ENCODE data around the gene CABP1. TPM values are rescaled to one million over a fixed set of nuclear protein-coding genes. Genes with fewer than 3 reads are reported as not detected.
"Not testable (repeated sequence)": the region's sequence is repeated elsewhere in the genome, so short reads cannot be mapped to it uniquely, and the experiment has no call there.

CABP1 gene
- polyA plus RNA-seq (2013, experiment 1 of 2) = 0.66 TPM
- 0.35 TPM for polyA plus RNA-seq (2013, experiment 2 of 2)

DNA sequence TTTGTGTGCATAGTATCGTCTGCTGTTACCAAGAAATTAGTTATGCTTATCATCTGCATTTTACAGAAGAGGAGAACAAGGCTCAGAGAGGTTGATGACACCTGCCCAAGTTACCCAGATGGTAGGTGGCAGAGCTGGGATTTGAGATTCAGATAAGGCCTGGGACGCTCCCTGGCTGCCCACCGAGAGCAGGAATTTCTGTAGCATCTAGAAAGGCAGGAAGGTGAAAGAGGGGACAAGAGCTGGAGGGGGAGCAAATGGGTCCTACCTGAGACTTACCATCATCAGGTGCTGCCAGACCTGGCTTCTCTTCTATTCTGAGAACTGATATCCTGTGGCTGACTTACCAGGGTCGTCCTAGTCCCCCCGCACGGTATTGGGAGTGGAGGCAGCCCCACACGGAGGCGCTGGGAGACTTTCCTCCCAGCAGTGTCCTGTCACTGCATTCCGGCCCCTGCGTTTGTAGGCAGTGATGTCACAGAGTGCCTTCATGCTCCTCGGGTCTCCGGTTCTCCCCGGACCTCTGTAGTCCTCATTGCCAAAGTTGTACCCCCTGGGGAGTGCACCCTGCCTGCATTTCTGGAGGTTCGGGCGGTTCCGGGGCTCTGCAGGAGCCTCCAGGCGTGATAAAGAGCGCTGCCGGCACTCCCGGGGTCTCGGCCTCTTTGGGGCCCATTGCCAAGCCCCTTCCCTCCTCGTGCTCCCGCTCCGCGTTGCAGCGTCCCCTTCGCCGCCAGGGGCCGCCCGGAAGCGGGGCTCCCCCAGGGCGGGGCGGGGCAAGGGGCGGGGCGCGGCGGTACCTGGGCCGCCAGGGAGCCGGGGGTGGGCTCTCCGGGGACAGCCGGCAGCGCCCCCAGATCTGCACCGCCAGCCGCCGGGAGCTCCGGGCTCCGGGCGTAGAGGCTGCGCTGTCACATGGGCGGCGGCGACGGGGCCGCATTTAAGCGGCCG is at the start of gene CABP1:
Gene CABP1 (plus strand): TSS at position 856 of the 951 bp plus-strand sequence. CDS start 60 bp downstream, at position 916.
- Histone ChIP-seq H3K36me3 (ENCODE audit: control insufficient read depth, insufficient read depth, low read length) (no peaks in the 10 kb centered on the region), H3K4me3 (ENCODE audit: extremely low read depth, insufficient read depth, low read length, poor library complexity, severe bottlenecking) (peak within 1 kb of the TSS; percentile 25), H3K9me3 (ENCODE audit: control insufficient read depth, low read length) (no peaks in the 10 kb centered on the region), H3K4me1 (ENCODE audit: control insufficient read depth, insufficient read depth, low read length, poor library complexity, severe bottlenecking) (no peaks in the 10 kb centered on the region), H3K27ac (ENCODE audit: low read depth, low read length, severe bottlenecking) (no peak within 1 kb of the TSS)
- WGBS, 2 experiments (ENCODE audit: insufficient coverage in 2 of 2) = 7 to 8% methylated on average over 31 to 40 of the region's 56 CpGs

DNA sequence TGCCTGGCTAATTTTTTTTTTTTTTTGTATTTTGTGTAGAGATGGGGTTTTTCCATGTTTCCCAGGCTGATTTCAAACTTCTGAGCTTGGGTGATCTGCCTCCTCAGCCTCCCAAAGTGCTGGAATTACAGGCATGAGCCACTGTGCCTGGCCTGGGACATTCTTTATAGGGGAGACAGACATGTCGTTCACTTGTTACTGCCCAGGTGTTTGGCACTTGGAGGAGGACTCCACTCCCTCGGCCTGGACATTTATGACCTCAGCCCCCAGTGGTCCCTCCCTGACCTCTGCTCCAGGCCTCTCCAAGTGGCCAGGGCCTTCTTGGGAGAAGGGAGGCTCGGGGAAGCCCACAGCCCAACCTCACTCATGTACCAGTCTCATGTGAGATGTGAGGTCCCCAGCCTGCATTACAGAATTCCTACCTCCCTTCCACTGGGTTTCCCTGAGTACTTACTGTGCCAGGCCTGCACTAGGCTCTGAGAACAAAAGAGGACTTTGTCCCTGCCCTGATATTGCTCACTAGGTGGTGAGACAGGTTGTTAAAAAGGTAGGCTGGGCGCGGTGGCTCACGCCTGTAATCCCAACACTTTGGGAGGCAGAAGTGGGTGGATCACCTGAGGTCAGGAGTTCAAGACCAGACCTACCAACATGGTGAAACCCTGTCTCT is 49.6 kb upstream of the CABP1 start:
- Histone ChIP-seq H3K36me3 (ENCODE audit: control insufficient read depth, insufficient read depth, low read length) (no peaks in the 10 kb centered on the region), H3K9me3 (ENCODE audit: control insufficient read depth, low read length) (no peaks in the 10 kb centered on the region), H3K27ac (ENCODE audit: low read depth, low read length, severe bottlenecking) (no peak overlapping the region), H3K4me3 (ENCODE audit: extremely low read depth, insufficient read depth, low read length, poor library complexity, severe bottlenecking) (no peak overlapping the region), H3K4me1 (ENCODE audit: control insufficient read depth, insufficient read depth, low read length, poor library complexity, severe bottlenecking) (no peaks in the 10 kb centered on the region)
- WGBS, 2 experiments (ENCODE audit: insufficient coverage in 2 of 2) = 90% methylated on average over 4 to 5 of the region's 6 CpGs

DNA sequence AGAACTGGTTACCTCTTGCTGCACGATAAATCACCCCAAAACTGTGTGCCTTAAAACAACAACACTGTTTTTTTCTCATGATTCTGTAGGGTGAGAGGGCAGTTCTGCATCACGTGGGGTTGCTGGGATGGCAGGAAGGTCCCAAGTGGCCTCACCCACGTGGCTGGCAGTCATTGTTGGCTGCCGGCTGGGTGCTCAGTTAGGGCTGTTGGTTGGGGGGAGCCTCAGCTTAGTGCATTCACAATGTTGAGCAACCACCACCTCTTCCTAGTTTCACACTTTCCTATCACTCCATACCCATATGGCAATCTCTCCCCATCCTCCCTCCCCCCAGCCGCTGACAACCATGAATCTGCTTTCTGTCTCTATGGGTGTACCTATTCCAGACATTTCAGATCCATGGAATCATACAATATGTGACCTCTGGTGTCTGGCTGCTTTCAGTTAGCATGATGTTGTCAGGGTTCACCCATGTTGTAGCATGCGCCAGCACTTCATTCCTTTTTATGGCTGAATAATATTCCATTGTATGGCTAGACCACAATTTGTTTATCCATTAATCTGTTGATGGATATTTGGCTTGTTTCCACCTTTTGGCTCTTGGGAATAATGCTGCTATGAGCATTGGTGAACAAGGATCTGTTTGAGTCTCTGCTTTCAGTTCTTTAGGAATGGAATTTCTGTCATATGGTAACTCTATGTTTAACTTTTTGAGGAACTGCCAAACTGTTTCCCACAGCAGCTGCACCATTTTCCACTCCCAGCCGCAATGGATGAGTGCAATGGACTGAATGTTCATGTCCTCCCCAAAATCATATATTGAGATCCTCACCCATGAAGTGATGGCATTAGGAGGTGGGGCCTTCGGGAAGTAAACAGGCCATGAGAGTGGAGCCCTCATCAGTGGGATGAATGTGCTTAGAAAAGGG is 48.0 kb upstream of the CABP1 start:
- Histone ChIP-seq H3K9me3 (ENCODE audit: control insufficient read depth, low read length) (no peaks in the 10 kb centered on the region), H3K27ac (ENCODE audit: low read depth, low read length, severe bottlenecking) (no peak overlapping the region), H3K36me3 (ENCODE audit: control insufficient read depth, insufficient read depth, low read length) (no peaks in the 10 kb centered on the region), H3K4me3 (ENCODE audit: extremely low read depth, insufficient read depth, low read length, poor library complexity, severe bottlenecking) (no peak overlapping the region), H3K4me1 (ENCODE audit: control insufficient read depth, insufficient read depth, low read length, poor library complexity, severe bottlenecking) (no peaks in the 10 kb centered on the region)
- 90 to 94% methylated on average over 2 to 5 of the region's 8 CpGs for WGBS, 2 experiments (ENCODE audit: insufficient coverage in 2 of 2)

DNA sequence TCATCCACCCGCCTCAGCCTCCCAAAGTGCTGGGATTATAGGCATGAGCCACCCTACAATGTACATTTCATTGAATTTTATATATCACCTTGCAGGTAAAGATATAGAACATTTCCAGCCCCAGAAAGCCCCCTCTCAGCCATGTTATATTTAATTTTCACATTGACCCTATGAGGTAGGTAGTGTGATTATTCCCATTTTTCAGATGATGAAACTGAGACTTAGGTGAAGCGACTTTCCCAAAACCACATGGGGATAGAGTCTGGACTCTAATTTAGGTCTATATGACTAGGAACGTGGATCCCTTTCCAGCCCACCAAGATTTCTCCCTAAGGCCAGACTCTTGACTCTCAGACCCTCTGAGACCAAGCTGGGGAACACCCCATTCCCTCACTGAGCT is 43.5 kb upstream of the CABP1 start:
- Histone ChIP-seq H3K27ac (ENCODE audit: low read depth, low read length, severe bottlenecking) (no peak overlapping the region), H3K4me1 (ENCODE audit: control insufficient read depth, insufficient read depth, low read length, poor library complexity, severe bottlenecking) (peaks cover 7% of the 10 kb centered on the region), H3K36me3 (ENCODE audit: control insufficient read depth, insufficient read depth, low read length) (no peaks in the 10 kb centered on the region), H3K4me3 (ENCODE audit: extremely low read depth, insufficient read depth, low read length, poor library complexity, severe bottlenecking) (no peak overlapping the region), H3K9me3 (ENCODE audit: control insufficient read depth, low read length) (no peaks in the 10 kb centered on the region)
- WGBS, 2 experiments (ENCODE audit: insufficient coverage in 2 of 2) = 80 to 81% methylated on average over 1 to 2 of the region's 3 CpGs

DNA sequence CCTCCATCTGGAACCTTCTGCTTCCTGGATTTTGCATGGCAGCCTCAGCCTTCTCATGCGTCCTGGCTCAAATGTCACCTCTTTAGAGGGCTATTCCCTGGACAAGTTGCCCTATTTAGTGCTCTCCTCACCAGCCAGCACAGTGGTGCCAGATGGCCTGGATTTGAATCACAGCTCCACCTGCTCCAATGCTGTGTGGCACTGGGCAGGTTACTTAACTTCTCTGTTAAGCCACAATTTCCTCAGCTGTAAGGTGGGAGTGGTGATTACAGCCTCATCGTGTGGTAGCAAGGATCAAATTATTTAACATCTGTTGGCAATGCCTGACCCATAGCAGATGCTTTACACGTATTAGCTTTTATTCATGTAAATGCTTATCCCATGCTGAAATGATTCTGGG is 42.6 kb upstream of the CABP1 start:
- WGBS, 2 experiments (ENCODE audit: insufficient coverage in 2 of 2) = 73 to 93% methylated on average over 1 of the region's 3 CpGs
- H3K27ac ChIP-seq (ENCODE audit: low read depth, low read length, severe bottlenecking) = no peak overlapping the region

DNA sequence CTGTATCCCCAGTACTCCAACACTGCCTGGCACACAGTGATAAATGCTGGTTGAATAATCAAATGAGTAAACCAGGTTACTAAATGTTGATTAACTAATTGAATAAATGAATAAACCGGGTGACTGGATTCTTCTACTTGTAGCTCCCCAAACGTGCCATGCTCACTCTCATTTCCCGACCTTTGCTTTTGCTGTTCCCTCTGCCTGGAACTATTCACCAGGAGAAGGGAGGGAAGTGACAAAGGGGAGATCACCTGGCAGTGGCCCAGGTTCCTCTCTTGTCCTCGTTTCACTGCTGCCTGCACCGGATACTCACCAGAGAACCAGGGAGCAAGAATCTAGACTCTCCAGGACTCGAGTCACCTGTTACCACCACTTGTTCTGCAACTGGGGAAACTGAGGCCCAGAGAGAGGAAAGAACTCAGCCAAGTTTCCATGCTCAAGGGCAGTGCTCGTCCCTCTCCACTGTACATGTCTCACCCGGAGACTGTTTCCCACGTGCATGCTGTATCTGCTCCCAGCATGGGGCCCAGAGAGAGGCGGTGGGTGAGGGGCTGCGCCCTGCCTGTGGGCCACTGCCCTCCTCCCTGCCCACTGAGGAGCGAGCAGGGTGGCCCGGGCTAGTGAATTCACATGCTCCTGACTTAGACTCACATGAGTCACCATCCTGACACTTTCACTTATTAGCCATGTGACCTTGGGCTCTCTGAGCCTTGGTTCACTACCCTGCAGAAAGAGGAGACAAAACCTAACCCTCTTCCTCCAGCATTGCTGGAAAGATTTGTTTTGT is 41.6 kb upstream of the CABP1 start:
- Histone ChIP-seq H3K36me3 (ENCODE audit: control insufficient read depth, insufficient read depth, low read length) (no peaks in the 10 kb centered on the region), H3K9me3 (ENCODE audit: control insufficient read depth, low read length) (no peaks in the 10 kb centered on the region), H3K4me1 (ENCODE audit: control insufficient read depth, insufficient read depth, low read length, poor library complexity, severe bottlenecking) (peaks cover 7% of the 10 kb centered on the region), H3K27ac (ENCODE audit: low read depth, low read length, severe bottlenecking) (no peak overlapping the region), H3K4me3 (ENCODE audit: extremely low read depth, insufficient read depth, low read length, poor library complexity, severe bottlenecking) (no peak overlapping the region)
- 75% methylated on average over 11 of the region's 13 CpGs for WGBS, 2 experiments (ENCODE audit: insufficient coverage in 2 of 2)

More for the DNA sequence above, 42.6 kb upstream of the CABP1 start:
- H3K36me3 ChIP-seq (ENCODE audit: control insufficient read depth, insufficient read depth, low read length) = no peaks in the 10 kb centered on the region
- peaks cover 7% of the 10 kb centered on the region for H3K4me1 ChIP-seq (ENCODE audit: control insufficient read depth, insufficient read depth, low read length, poor library complexity, severe bottlenecking)
- no peaks in the 10 kb centered on the region for H3K9me3 ChIP-seq (ENCODE audit: control insufficient read depth, low read length)
- no peak overlapping the region for H3K4me3 ChIP-seq (ENCODE audit: extremely low read depth, insufficient read depth, low read length, poor library complexity, severe bottlenecking)

DNA sequence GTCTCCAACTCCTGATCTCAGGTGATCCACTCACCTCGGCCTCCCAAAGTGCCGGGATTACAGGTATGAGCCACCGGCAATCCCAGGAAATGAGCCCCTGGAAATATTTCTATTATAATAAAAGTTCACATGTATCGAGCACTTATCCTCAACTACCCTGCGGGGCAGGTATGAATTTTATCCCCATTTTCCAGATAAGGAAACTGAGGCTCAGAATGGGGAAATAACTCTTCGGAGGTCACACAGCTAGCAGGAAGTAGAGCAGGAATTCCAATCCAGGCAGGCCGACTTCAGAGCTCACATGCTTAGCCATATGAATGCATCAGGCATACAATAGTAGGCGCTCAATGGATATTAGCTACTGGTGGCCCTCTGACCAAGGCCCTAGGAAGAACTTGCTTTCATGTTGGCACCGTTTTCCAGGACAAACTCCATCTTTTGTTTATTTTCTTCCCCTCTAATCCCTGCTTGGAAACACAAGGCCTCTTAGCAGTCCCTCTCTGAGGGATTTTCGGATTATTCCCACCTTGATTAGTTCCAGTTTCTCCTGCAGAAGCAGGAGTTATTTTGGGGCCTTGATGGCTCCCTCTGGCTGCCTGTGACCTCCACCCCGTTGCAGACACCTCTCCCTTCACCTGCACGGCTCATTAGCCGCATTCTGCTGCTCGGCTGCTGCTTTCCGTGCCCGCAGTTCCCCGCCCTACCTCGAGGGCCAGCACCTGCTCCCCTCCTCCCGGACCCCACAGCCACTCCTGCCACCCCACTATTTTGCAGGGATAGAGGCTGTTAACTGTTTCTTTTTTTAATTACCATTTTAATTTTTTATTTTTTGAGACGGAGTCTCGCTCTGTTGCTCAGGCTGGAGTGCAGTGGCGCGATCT is 40.5 kb upstream of the CABP1 start:
- Histone ChIP-seq H3K4me1 (ENCODE audit: control insufficient read depth, insufficient read depth, low read length, poor library complexity, severe bottlenecking) (peaks cover 7% of the 10 kb centered on the region), H3K27ac (ENCODE audit: low read depth, low read length, severe bottlenecking) (no peak overlapping the region), H3K36me3 (ENCODE audit: control insufficient read depth, insufficient read depth, low read length) (no peaks in the 10 kb centered on the region), H3K9me3 (ENCODE audit: control insufficient read depth, low read length) (no peaks in the 10 kb centered on the region), H3K4me3 (ENCODE audit: extremely low read depth, insufficient read depth, low read length, poor library complexity, severe bottlenecking) (no peak overlapping the region)
- WGBS, 2 experiments (ENCODE audit: insufficient coverage in 2 of 2) = 76 to 79% methylated on average over 13 to 14 of the region's 23 CpGs

DNA sequence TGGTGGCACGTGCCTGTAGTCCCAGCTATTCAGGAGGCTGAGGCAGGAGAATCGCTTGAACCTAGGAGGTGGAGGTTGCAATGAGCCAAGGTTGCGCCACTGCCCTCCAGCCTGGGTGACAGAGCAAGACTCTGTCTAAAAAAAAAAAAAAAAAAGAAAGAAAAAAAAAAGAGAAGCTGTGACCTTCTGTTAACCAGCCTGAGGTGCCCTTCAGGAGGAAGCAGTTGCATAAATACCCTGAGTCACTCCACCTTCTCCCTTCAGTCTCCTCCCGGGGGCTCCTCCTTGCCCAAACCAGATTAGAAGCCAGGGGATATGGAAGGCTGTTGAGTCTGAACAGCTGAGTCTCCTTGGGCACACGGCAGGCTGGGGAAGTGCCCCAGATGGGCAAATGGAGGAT is 38.0 kb upstream of the CABP1 start:
- 53 to 100% methylated on average over 2 of the region's 5 CpGs for WGBS, 2 experiments (ENCODE audit: insufficient coverage in 2 of 2)
- H3K4me3 ChIP-seq (ENCODE audit: extremely low read depth, insufficient read depth, low read length, poor library complexity, severe bottlenecking); H3K9me3 ChIP-seq (ENCODE audit: control insufficient read depth, low read length); H3K36me3 ChIP-seq (ENCODE audit: control insufficient read depth, insufficient read depth, low read length); H3K27ac ChIP-seq (ENCODE audit: low read depth, low read length, severe bottlenecking); H3K4me1 ChIP-seq (ENCODE audit: control insufficient read depth, insufficient read depth, low read length, poor library complexity, severe bottlenecking): not testable (repeated sequence)

DNA sequence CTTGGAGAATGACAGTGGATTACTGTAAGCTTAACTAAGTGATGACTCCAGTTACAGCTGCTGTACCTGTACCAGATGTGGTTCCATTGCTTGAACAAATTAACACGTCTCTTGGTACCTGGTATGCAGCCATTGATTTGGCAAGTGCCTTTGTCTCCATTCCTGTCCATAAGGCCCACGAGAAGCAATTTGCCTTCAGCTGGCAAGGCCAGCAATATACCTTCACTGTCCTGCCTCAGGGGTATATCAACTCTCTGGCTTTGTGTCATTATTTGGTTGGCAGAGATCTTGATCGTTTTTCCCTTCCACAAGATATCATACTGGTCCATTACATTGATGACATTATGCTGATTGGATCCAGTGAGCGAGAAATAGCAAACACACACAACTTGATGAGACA is 29.9 kb upstream of the CABP1 start:
- Histone ChIP-seq H3K4me1 (ENCODE audit: control insufficient read depth, insufficient read depth, low read length, poor library complexity, severe bottlenecking) (no peaks in the 10 kb centered on the region), H3K9me3 (ENCODE audit: control insufficient read depth, low read length) (no peaks in the 10 kb centered on the region)
- 70 to 82% methylated on average over 2 of the region's 4 CpGs for WGBS, 2 experiments (ENCODE audit: insufficient coverage in 2 of 2)

More for the DNA sequence above, 29.9 kb upstream of the CABP1 start:
- H3K36me3 ChIP-seq (ENCODE audit: control insufficient read depth, insufficient read depth, low read length) = no peaks in the 10 kb centered on the region
- H3K27ac ChIP-seq (ENCODE audit: low read depth, low read length, severe bottlenecking) = no peak overlapping the region
- H3K4me3 ChIP-seq (ENCODE audit: extremely low read depth, insufficient read depth, low read length, poor library complexity, severe bottlenecking) = no peak overlapping the region
